Airway epithelial cell (primary cell): ENCODE measurements around the gene SCAF11. TPM values are rescaled to one million over a fixed set of nuclear protein-coding genes. Genes with fewer than 3 reads are reported as not detected.

ENCODE experiments used
- total RNA-seq: library from RNA; depleted of rRNA; stranded (reverse); fragments of >200 nt; gene quantifications from 2 replicates; pipeline ENCODE4 v1.2.3, GENCODE V29; 2015

SCAF11 gene, protein sequence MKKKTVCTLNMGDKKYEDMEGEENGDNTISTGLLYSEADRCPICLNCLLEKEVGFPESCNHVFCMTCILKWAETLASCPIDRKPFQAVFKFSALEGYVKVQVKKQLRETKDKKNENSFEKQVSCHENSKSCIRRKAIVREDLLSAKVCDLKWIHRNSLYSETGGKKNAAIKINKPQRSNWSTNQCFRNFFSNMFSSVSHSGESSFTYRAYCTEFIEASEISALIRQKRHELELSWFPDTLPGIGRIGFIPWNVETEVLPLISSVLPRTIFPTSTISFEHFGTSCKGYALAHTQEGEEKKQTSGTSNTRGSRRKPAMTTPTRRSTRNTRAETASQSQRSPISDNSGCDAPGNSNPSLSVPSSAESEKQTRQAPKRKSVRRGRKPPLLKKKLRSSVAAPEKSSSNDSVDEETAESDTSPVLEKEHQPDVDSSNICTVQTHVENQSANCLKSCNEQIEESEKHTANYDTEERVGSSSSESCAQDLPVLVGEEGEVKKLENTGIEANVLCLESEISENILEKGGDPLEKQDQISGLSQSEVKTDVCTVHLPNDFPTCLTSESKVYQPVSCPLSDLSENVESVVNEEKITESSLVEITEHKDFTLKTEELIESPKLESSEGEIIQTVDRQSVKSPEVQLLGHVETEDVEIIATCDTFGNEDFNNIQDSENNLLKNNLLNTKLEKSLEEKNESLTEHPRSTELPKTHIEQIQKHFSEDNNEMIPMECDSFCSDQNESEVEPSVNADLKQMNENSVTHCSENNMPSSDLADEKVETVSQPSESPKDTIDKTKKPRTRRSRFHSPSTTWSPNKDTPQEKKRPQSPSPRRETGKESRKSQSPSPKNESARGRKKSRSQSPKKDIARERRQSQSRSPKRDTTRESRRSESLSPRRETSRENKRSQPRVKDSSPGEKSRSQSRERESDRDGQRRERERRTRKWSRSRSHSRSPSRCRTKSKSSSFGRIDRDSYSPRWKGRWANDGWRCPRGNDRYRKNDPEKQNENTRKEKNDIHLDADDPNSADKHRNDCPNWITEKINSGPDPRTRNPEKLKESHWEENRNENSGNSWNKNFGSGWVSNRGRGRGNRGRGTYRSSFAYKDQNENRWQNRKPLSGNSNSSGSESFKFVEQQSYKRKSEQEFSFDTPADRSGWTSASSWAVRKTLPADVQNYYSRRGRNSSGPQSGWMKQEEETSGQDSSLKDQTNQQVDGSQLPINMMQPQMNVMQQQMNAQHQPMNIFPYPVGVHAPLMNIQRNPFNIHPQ (N-terminal part only)
- total RNA-seq: 60.5 and 69.0 TPM in 2 replicates

DNA sequence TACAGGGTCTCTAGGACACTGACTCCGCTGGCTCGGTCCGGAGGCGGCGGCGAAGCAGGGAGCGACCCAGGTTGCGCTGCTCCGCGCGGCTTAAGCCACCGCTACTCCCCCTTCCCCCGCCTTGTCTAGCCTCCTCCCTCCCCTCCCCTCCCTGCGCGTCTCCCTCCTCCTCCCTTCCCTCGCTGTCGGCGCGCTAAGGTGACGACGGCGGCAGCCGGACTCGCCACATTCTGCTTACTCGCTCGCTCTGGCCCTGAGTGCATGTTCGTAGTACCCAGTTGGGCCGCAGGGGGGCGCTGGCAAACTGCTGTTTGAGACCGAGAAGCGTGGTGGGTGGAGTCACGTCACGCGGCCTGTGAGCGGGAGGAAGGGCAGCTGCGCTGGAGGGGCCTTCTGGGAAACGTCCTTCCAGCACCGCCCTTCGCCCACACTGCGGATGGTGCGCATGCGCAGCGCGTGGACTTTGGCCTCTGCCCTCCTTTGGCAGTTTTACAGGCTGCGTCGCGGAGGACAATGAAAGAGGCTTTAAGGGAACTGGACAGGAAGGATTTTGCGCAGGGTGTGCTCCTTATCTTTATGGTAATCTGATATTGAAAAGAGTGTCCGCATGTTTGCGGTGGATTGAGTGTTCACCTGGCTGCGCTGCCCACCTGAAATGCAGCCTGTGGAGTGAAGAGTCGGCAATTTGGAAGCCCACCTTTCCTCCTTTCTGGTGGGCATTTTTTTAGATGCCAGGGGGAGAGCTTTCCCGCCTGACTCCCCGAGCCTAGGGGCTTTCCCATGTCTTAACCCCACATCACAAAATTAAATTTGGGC, at the start of gene SCAF11:
SCAF11 (minus strand) TSS at position 107 of the 816 bp plus-strand sequence. CDS start 26,407 bp downstream, outside the sequence.

